ENCODE results near the gene SFSWAP. TPM values are rescaled to one million over a fixed set of nuclear protein-coding genes. Genes with fewer than 3 reads are reported as not detected.

Gene SFSWAP
- total and polyA plus RNA-seq, 2 of the 8 experiments (the other 6 are each of a cell fraction or from before 2014, with no cell fraction given): 36.5 to 49.5 TPM

DNA sequence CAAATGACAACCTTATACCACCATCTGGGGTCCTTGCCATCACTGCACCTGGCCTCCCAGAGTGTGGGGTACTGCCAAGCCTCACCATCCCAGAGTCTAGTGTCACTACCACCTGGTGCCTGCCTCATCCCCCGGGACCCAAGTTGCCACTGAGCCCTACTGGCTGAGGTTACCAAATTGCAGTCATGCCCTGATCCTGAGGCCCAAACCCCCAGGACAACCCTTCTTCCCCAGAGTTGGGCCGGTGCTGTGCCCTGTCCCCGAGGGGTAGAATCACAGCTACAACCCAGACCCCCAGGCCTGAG, 8.4 kb upstream of the SFSWAP start (continued):
- TF ChIP-seq, protein P1, sequence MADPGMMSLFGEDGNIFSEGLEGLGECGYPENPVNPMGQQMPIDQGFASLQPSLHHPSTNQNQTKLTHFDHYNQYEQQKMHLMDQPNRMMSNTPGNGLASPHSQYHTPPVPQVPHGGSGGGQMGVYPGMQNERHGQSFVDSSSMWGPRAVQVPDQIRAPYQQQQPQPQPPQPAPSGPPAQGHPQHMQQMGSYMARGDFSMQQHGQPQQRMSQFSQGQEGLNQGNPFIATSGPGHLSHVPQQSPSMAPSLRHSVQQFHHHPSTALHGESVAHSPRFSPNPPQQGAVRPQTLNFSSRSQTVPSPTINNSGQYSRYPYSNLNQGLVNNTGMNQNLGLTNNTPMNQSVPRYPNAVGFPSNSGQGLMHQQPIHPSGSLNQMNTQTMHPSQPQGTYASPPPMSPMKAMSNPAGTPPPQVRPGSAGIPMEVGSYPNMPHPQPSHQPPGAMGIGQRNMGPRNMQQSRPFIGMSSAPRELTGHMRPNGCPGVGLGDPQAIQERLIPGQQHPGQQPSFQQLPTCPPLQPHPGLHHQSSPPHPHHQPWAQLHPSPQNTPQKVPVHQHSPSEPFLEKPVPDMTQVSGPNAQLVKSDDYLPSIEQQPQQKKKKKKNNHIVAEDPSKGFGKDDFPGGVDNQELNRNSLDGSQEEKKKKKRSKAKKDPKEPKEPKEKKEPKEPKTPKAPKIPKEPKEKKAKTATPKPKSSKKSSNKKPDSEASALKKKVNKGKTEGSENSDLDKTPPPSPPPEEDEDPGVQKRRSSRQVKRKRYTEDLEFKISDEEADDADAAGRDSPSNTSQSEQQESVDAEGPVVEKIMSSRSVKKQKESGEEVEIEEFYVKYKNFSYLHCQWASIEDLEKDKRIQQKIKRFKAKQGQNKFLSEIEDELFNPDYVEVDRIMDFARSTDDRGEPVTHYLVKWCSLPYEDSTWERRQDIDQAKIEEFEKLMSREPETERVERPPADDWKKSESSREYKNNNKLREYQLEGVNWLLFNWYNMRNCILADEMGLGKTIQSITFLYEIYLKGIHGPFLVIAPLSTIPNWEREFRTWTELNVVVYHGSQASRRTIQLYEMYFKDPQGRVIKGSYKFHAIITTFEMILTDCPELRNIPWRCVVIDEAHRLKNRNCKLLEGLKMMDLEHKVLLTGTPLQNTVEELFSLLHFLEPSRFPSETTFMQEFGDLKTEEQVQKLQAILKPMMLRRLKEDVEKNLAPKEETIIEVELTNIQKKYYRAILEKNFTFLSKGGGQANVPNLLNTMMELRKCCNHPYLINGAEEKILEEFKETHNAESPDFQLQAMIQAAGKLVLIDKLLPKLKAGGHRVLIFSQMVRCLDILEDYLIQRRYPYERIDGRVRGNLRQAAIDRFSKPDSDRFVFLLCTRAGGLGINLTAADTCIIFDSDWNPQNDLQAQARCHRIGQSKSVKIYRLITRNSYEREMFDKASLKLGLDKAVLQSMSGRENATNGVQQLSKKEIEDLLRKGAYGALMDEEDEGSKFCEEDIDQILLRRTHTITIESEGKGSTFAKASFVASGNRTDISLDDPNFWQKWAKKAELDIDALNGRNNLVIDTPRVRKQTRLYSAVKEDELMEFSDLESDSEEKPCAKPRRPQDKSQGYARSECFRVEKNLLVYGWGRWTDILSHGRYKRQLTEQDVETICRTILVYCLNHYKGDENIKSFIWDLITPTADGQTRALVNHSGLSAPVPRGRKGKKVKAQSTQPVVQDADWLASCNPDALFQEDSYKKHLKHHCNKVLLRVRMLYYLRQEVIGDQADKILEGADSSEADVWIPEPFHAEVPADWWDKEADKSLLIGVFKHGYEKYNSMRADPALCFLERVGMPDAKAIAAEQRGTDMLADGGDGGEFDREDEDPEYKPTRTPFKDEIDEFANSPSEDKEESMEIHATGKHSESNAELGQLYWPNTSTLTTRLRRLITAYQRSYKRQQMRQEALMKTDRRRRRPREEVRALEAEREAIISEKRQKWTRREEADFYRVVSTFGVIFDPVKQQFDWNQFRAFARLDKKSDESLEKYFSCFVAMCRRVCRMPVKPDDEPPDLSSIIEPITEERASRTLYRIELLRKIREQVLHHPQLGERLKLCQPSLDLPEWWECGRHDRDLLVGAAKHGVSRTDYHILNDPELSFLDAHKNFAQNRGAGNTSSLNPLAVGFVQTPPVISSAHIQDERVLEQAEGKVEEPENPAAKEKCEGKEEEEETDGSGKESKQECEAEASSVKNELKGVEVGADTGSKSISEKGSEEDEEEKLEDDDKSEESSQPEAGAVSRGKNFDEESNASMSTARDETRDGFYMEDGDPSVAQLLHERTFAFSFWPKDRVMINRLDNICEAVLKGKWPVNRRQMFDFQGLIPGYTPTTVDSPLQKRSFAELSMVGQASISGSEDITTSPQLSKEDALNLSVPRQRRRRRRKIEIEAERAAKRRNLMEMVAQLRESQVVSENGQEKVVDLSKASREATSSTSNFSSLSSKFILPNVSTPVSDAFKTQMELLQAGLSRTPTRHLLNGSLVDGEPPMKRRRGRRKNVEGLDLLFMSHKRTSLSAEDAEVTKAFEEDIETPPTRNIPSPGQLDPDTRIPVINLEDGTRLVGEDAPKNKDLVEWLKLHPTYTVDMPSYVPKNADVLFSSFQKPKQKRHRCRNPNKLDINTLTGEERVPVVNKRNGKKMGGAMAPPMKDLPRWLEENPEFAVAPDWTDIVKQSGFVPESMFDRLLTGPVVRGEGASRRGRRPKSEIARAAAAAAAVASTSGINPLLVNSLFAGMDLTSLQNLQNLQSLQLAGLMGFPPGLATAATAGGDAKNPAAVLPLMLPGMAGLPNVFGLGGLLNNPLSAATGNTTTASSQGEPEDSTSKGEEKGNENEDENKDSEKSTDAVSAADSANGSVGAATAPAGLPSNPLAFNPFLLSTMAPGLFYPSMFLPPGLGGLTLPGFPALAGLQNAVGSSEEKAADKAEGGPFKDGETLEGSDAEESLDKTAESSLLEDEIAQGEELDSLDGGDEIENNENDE (IDR thresholded peaks at IDR 0.05; ENCODE audit: insufficient replicate concordance, low read length): no peak
- TF ChIP-seq, protein P2, sequence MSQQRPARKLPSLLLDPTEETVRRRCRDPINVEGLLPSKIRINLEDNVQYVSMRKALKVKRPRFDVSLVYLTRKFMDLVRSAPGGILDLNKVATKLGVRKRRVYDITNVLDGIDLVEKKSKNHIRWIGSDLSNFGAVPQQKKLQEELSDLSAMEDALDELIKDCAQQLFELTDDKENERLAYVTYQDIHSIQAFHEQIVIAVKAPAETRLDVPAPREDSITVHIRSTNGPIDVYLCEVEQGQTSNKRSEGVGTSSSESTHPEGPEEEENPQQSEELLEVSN (IDR thresholded peaks at IDR 0.05): no peak
